Ectodermal cell (in vitro differentiated cells): ENCODE results near the gene ARPC4.

ENCODE experiments used
- H3K27ac ChIP-seq: 2 replicates; pipeline ENCODE4 v1.7.0; 2013; ENCODE audit warnings: mild to moderate bottlenecking, low read depth, low read length; ENCODE audit not compliant: insufficient read depth, poor library complexity, severe bottlenecking
- H3K27me3 ChIP-seq: 2 replicates; pipeline ENCODE4 v1.7.0; 2013; ENCODE audit warnings: mild to moderate bottlenecking, low read length; ENCODE audit not compliant: insufficient read depth, control insufficient read depth, poor library complexity, severe bottlenecking
- H3K36me3 ChIP-seq: one replicate; pipeline ENCODE4 v1.7.0; 2013; ENCODE audit warnings: low read length; ENCODE audit not compliant: control insufficient read depth, insufficient read depth
- H3K4me1 ChIP-seq: one replicate; pipeline ENCODE4 v1.7.0; 2013; ENCODE audit warnings: low read length; ENCODE audit not compliant: control insufficient read depth, insufficient read depth
- H3K4me3 ChIP-seq: 2 replicates; pipeline ENCODE4 v1.7.0; 2013; ENCODE audit warnings: low read depth, low read length, control low read depth; ENCODE audit not compliant: insufficient read depth
- H3K9me3 ChIP-seq: 2 replicates; pipeline ENCODE4 v1.7.0; 2013; ENCODE audit warnings: mild to moderate bottlenecking, low read length, moderate library complexity; ENCODE audit not compliant: control insufficient read depth
- WGBS, 2 experiments: methylation state at CpG; one replicate each; pipeline ENCODE4 v1.1.7; 2013; ENCODE audit warnings: missing lambda C conversion rate in 2 of 2; 5-methylcytosine and 5-hydroxymethylcytosine counted together

The ARPC4 gene

DNA sequence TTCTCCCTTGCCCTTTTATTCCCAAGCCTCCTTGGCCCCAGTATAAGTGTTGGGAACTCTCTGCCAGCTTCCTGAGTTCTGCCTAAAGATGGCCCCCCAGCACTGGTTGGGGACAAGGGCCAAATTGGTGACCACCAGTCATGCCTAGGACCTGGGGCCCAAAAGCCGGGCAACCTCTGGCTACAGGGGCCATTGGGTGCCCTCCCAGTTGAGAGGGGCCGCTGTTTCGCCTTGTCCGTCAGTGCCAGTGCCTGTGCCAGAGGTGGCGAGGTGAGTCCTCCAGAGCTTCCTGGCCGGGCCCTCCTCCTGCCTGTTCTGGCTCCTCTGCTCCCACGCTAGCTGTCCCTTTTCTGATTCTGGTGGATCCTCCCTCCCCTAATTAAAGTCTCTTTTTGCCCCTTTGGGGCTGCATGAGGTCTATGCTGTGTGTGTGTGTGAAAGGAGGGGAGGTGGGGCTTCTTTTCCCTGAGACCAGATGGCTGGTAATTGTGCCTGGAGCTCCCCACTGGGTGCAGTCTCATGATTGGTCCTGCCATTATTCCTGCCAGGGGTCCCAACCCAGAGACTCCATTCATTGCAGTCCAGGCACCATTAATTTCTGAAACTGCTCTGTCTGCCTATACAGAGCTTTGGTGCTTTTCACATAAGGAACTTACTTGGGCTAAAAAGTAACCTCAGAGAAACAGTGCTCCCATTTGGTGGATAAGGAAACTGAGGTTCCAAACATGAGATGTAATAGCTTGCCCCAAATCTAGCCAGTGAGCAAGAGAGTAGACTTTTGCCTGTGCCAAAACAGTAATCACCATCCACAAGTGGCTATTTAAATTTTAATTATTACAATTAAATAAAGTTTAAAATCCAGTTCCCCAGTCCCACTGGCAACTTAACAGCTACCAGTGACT lies 14.1 kb downstream of the ARPC4 start:
- Histone ChIP-seq H3K27ac (peak overlapping the region; percentile 72), H3K36me3 (peaks cover 27% of the 10 kb centered on the region), H3K9me3 (no peaks in the 10 kb centered on the region), H3K27me3 (peaks cover 8% of the 10 kb centered on the region), H3K4me3 (no peak overlapping the region), H3K4me1 (peaks cover 22% of the 10 kb centered on the region)
- WGBS, 2 experiments: 76 to 78% methylated on average over 7 of the region's 7 CpGs

GRCh38 chr3:9807981-9808344 lies 15.1 kb downstream of the ARPC4 start:
- H3K27me3 ChIP-seq: peaks cover 8% of the 10 kb centered on the region
- H3K9me3 ChIP-seq: no peaks in the 10 kb centered on the region
- no peak overlapping the region for H3K4me3 ChIP-seq
- H3K4me1 ChIP-seq: peaks cover 22% of the 10 kb centered on the region
- no peak overlapping the region for H3K27ac ChIP-seq
- H3K36me3 ChIP-seq: peaks cover 24% of the 10 kb centered on the region
- WGBS, 2 experiments: 89 to 97% methylated on average over 2 of the region's 2 CpGs

GRCh38 chr3:9808345-9809037 lies 15.6 kb downstream of the ARPC4 start:
- 71 to 73% methylated on average over 7 of the region's 7 CpGs for WGBS, 2 experiments
- H3K27ac ChIP-seq: peak overlapping the region; percentile 79

DNA sequence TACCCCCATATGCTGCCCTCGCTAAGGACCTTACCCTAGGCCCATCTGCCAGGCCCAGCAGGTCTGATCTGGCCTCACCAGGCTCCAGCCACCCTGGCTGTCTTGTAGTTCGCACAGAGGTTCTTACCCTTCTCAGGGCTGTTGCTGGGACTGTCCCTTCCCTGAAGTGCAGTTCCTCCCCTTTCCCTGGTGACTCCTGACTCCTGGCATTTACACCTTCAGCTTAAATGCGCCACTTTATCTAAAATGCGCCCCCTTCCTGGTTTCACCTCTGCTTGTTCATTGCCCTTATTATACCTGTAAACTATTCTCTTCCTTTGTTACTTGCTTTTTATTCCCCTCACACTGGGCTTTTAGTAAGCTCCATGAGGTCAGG lies 16.3 kb downstream of the ARPC4 start:
- H3K4me3 ChIP-seq: peak overlapping the region; percentile 67
- H3K27ac ChIP-seq: peak overlapping the region; percentile 79

More at GRCh38 chr3:9808345-9809037, 15.6 kb downstream of the ARPC4 start:
- Histone ChIP-seq H3K36me3 (peaks cover 19% of the 10 kb centered on the region), H3K9me3 (no peaks in the 10 kb centered on the region), H3K27me3 (peaks cover 8% of the 10 kb centered on the region), H3K4me1 (peaks cover 22% of the 10 kb centered on the region), H3K4me3 (no peak overlapping the region)

GRCh38 chr3:9809615-9810432 lies 16.9 kb downstream of the ARPC4 start, which contains the start of gene TTLL3:
Gene TTLL3 (plus strand): TSS chr3:9810262. CDS start chr3:9810662, 400 bp downstream.
- peak within 1 kb of the TSS; percentile 67 for H3K4me3 ChIP-seq
- WGBS, 2 experiments: 2 to 3% methylated on average over 76 of the region's 76 CpGs
- H3K27me3 ChIP-seq: peaks cover 8% of the 10 kb centered on the region
- no peaks in the 10 kb centered on the region for H3K9me3 ChIP-seq
- H3K27ac ChIP-seq: peak within 1 kb of the TSS; percentile 79
- peaks cover 7% of the 10 kb centered on the region for H3K36me3 ChIP-seq
- H3K4me1 ChIP-seq: peaks cover 22% of the 10 kb centered on the region

More for the DNA sequence above, 16.3 kb downstream of the ARPC4 start:
- peaks cover 8% of the 10 kb centered on the region for H3K27me3 ChIP-seq
- H3K9me3 ChIP-seq: no peaks in the 10 kb centered on the region
- H3K4me1 ChIP-seq: peaks cover 22% of the 10 kb centered on the region
- H3K36me3 ChIP-seq: peaks cover 13% of the 10 kb centered on the region
- WGBS, 2 experiments: 89 to 90% methylated on average over 4 of the region's 4 CpGs

DNA sequence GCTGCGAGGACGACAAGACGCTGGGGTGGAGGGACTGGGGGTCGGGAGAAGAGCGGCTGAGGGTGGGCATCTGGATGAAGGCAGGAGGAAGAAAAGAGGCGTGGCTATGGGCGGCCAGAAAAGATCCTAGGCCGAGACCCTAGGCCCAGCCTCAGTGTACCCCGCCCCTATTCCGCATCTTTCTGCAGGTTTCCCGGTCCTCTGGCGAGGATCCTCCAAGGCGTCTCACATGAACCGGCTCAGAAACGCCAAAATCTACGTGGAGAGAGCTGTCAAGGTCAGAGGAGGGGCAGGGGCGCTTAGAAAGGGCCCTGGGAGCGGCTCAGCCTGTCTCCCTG lies 17.5 kb downstream of the ARPC4 start:
- peaks cover 8% of the 10 kb centered on the region for H3K27me3 ChIP-seq
- no peaks in the 10 kb centered on the region for H3K9me3 ChIP-seq
- H3K27ac ChIP-seq: no peak overlapping the region
- peak overlapping the region; percentile 67 for H3K4me3 ChIP-seq
- WGBS, 2 experiments: 11 to 12% methylated on average over 18 of the region's 18 CpGs
- peaks cover 22% of the 10 kb centered on the region for H3K4me1 ChIP-seq
- H3K36me3 ChIP-seq: peaks cover 5% of the 10 kb centered on the region

GRCh38 chr3:9810846-9811245 lies 18.0 kb downstream of the ARPC4 start:
- no peak overlapping the region for H3K27ac ChIP-seq
- H3K4me3 ChIP-seq: no peak overlapping the region

GRCh38 chr3:9812870-9813483 lies 20.1 kb downstream of the ARPC4 start:
- Histone ChIP-seq H3K4me3 (no peak overlapping the region), H3K27me3 (peaks cover 8% of the 10 kb centered on the region), H3K27ac (no peak overlapping the region), H3K9me3 (no peaks in the 10 kb centered on the region), H3K36me3 (no peaks in the 10 kb centered on the region), H3K4me1 (peaks cover 8% of the 10 kb centered on the region)
- 94% methylated on average over 9 of the region's 9 CpGs for WGBS, 2 experiments

More at GRCh38 chr3:9810846-9811245, 18.0 kb downstream of the ARPC4 start:
- H3K36me3 ChIP-seq: peaks cover 2% of the 10 kb centered on the region
- H3K9me3 ChIP-seq: no peaks in the 10 kb centered on the region
- 82 to 86% methylated on average over 10 of the region's 10 CpGs for WGBS, 2 experiments
- H3K4me1 ChIP-seq: peaks cover 19% of the 10 kb centered on the region
- H3K27me3 ChIP-seq: peaks cover 8% of the 10 kb centered on the region

DNA sequence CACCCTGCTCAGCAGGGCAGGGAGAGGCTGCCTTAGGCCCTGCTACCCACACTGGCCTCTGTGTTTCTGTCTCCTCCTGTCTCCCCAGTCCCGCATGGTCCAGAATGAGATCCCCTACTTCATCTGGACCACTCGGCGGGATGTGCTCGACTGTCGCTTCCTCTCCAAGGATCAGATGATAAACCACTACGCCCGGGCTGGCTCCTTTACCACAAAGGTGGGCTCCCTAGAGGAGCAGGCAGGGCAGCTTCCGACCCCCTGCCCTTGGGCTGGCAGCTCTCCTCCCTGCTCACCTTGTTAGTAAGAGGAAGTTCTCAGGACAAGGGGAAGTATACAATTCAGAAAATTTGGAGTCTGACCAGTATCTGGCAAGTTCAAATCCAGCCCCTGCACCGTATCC lies 23.1 kb downstream of the ARPC4 start:
- Histone ChIP-seq H3K4me1 (no peaks in the 10 kb centered on the region), H3K9me3 (no peaks in the 10 kb centered on the region), H3K36me3 (no peaks in the 10 kb centered on the region), H3K27me3 (peaks cover 4% of the 10 kb centered on the region), H3K4me3 (no peak overlapping the region), H3K27ac (no peak overlapping the region)
- 95% methylated on average over 9 of the region's 9 CpGs for WGBS, 2 experiments
